HepG2 (cell line): ENCODE results near the gene EXOC3L4. TPM values are rescaled to one million over a fixed set of nuclear protein-coding genes. Genes with fewer than 3 reads are reported as not detected.

Experiments used
- AHR ChIP-seq: IDR thresholded peaks from 2 replicates; pipeline ENCODE4 v1.6.1; 2018; ENCODE audit warnings: missing genetic modification reagents, missing compliant biosample characterization
- BCL6 ChIP-seq: IDR thresholded peaks from 2 replicates; pipeline ENCODE4 v1.6.1; 2016; ENCODE audit warnings: missing genetic modification reagents, missing compliant biosample characterization
- CHD4 ChIP-seq: fragments of 200-600 bp; sonication (generic); IDR thresholded peaks from 2 replicates; pipeline ENCODE4 v1.7.0; 2017; ENCODE audit warnings: mild to moderate bottlenecking, low read length, borderline replicate concordance
- HES4 ChIP-seq: sonication (generic); formaldehyde crosslinking; IDR thresholded peaks from 2 replicates; pipeline ENCODE4 v1.9.0; 2021; ENCODE audit warnings: mild to moderate bottlenecking, missing genetic modification reagents, borderline replicate concordance
- HMG20B ChIP-seq: conservative IDR thresholded peaks from 2 replicates; pipeline ENCODE4 v1.6.1; 2016; ENCODE audit warnings: missing genetic modification reagents, missing compliant biosample characterization
- IRF2 ChIP-seq: IDR thresholded peaks from 2 replicates; pipeline ENCODE4 v1.6.1; 2018; ENCODE audit warnings: missing genetic modification reagents, missing compliant biosample characterization
- MIER2 ChIP-seq: IDR thresholded peaks from 2 replicates; pipeline ENCODE4 v1.6.1; 2016; ENCODE audit warnings: missing biosample characterization, missing genetic modification reagents
- MIER3 ChIP-seq: IDR thresholded peaks from 2 replicates; pipeline ENCODE4 v1.6.1; 2016; ENCODE audit warnings: missing compliant biosample characterization, borderline replicate concordance
- POGZ ChIP-seq: sonication (generic); formaldehyde crosslinking; IDR thresholded peaks from 2 replicates; pipeline ENCODE4 v1.4.0; 2020; ENCODE audit warnings: mild to moderate bottlenecking, missing genetic modification reagents
- POLR2AphosphoS2 ChIP-seq: IDR thresholded peaks from 2 replicates; pipeline ENCODE4 v1.6.1; 2011; ENCODE audit warnings: low read depth, low read length, improper control_type of control experiment
- PREB ChIP-seq: sonication (generic); formaldehyde crosslinking; IDR thresholded peaks from 2 replicates; pipeline ENCODE4 v1.4.0; 2020; ENCODE audit warnings: missing genetic modification reagents
- RAD51 ChIP-seq: fragments of 450-650 bp; IDR thresholded peaks from 2 replicates; pipeline ENCODE4 v1.6.1; 2016; ENCODE audit warnings: borderline replicate concordance
- RBAK ChIP-seq: sonication (generic); formaldehyde crosslinking; IDR thresholded peaks from 2 replicates; pipeline ENCODE4 v1.5.1; 2020; ENCODE audit warnings: mild to moderate bottlenecking, missing genetic modification reagents
- SALL1 ChIP-seq: sonication (generic); formaldehyde crosslinking; IDR thresholded peaks from 2 replicates; pipeline ENCODE4 v1.8.0; 2022; ENCODE audit warnings: mild to moderate bottlenecking, missing genetic modification reagents
- SP5 ChIP-seq: IDR thresholded peaks from 2 replicates; pipeline ENCODE4 v1.6.1; 2016; ENCODE audit warnings: low read depth, borderline replicate concordance
- TCF7 ChIP-seq: sonication (generic); IDR thresholded peaks from 2 replicates; pipeline ENCODE4 v1.6.1; 2016; ENCODE audit warnings: antibody characterized with exemption, low read depth
- YEATS4 ChIP-seq: sonication (generic); formaldehyde crosslinking; IDR thresholded peaks from 2 replicates; pipeline ENCODE4 v1.4.0; 2020; ENCODE audit warnings: missing genetic modification reagents, borderline replicate concordance
- ZBTB33 ChIP-seq: sonication (generic); formaldehyde crosslinking; IDR thresholded peaks from 2 replicates; pipeline ENCODE4 v1.4.0; 2020; ENCODE audit warnings: missing genetic modification reagents
- ZC3H4 ChIP-seq: sonication (generic); formaldehyde crosslinking; IDR thresholded peaks from 2 replicates; pipeline ENCODE4 v1.4.0; 2020; ENCODE audit warnings: missing genetic modification reagents, borderline replicate concordance
- ZFX ChIP-seq: sonication (generic); formaldehyde crosslinking; IDR thresholded peaks from 2 replicates; pipeline ENCODE4 v1.4.0; 2020; ENCODE audit warnings: mild to moderate bottlenecking, low read depth, missing genetic modification reagents, moderate library complexity
- ZMAT5 ChIP-seq: sonication (generic); formaldehyde crosslinking; IDR thresholded peaks from 2 replicates; pipeline ENCODE4 v1.5.0; 2020; ENCODE audit warnings: mild to moderate bottlenecking, low read depth, missing genetic modification reagents, borderline replicate concordance
- ZNF275 ChIP-seq: sonication (generic); formaldehyde crosslinking; IDR thresholded peaks from 2 replicates; pipeline ENCODE4 v1.8.0; 2022; ENCODE audit warnings: missing genetic modification reagents, mild to moderate bottlenecking, inconsistent platforms, borderline replicate concordance
- ZNF543 ChIP-seq: sonication (generic); formaldehyde crosslinking; IDR thresholded peaks from 2 replicates; pipeline ENCODE4 v1.4.0; 2020; ENCODE audit warnings: mild to moderate bottlenecking, missing genetic modification reagents
- ZNF549 ChIP-seq: sonication (generic); formaldehyde crosslinking; IDR thresholded peaks from 2 replicates; pipeline ENCODE4 v1.5.0; 2020; ENCODE audit warnings: missing genetic modification reagents
- ZNF577 ChIP-seq: sonication (generic); formaldehyde crosslinking; IDR thresholded peaks from 2 replicates; pipeline ENCODE4 v1.4.0; 2020; ENCODE audit warnings: mild to moderate bottlenecking, low read depth, missing genetic modification reagents, borderline replicate concordance
- ZNF660 ChIP-seq: sonication (generic); formaldehyde crosslinking; IDR thresholded peaks from 2 replicates; pipeline ENCODE4 v1.5.1; 2020; ENCODE audit warnings: mild to moderate bottlenecking, low read depth, missing genetic modification reagents, borderline replicate concordance
- polyA plus RNA-seq, 8 experiments: library from polyadenylated mRNA; depleted of rRNA in 3 of 8; stranded (reverse) in 7 of 8; unstranded in 1 of 8; fragments of >200 nt; fragmentation: Illumina TruSeq in 4 of 8; extraction: Trizol in 4 of 8; gene quantifications; 2 replicates each; pipeline versions ENCODE4 v1.2.1 to v1.2.3, GENCODE V29; 2011 to 2016; ENCODE audit warnings: low read depth in 4 of 8, missing spikeins in 1 of 8, mixed read lengths in 1 of 8; ENCODE audit not compliant: insufficient read depth in 1 of 8
- total RNA-seq, 5 experiments: library from RNA; depleted of rRNA; stranded (reverse); fragments of >200 nt; fragmentation: Illumina TruSeq; extraction: Trizol; gene quantifications; 2 replicates each; pipeline ENCODE4 v1.2.3, GENCODE V29; 2016; ENCODE audit warnings: low read depth in 1 of 5

The EXOC3L4 gene
- total and polyA plus RNA-seq, 2 of the 13 experiments (the other 11 are each of a cell fraction or from before 2014, with no cell fraction given) = 11.8 to 27.0 TPM

GRCh38 chr14:103103461-103104388 lies 9.2 kb downstream of the EXOC3L4 start (continued):
- TF ChIP-seq POGZ (CRISPR knock-in tag) = peak; percentile 43; the same call in 1 of the 2 replicates
- TF ChIP-seq BCL6 = 0 out of 2 replicates have a peak, but pooled peaks have one; percentile 28
- no peak for TF ChIP-seq POLR2AphosphoS2
- TF ChIP-seq HES4 (CRISPR knock-in tag) = peak; percentile 34; the same call in 1 of the 2 replicates
- no peak for TF ChIP-seq MIER3 (CRISPR knock-in tag)
- no peak for TF ChIP-seq YEATS4 (CRISPR knock-in tag)
- TF ChIP-seq ZNF543 (CRISPR knock-in tag) = peak; percentile 68; the same call in 1 of the 2 replicates
- TF ChIP-seq CHD4 = no peak
- peak; percentile 78 for TF ChIP-seq ZFX (CRISPR knock-in tag)
- no peak for TF ChIP-seq AHR (CRISPR knock-in tag)
- TF ChIP-seq ZBTB33 (CRISPR knock-in tag) = peak; percentile 16; the same call in 1 of the 2 replicates
- TF ChIP-seq ZMAT5 (CRISPR knock-in tag) = no peak
- 0 out of 2 replicates have a peak, but pooled peaks have one; percentile 20 for TF ChIP-seq ZNF275 (CRISPR knock-in tag)
- TF ChIP-seq RAD51 = no peak
- no peak for TF ChIP-seq RBAK (CRISPR knock-in tag)
- TF ChIP-seq PREB = no peak
- TF ChIP-seq MIER2 (CRISPR knock-in tag) = no peak
- no peak for TF ChIP-seq ZNF549
- no peak; the same call in none of the 2 replicates for TF ChIP-seq IRF2 (CRISPR knock-in tag)
- TF ChIP-seq SP5 (CRISPR knock-in tag) = no peak; the same call in 1 of the 2 replicates
- TF ChIP-seq ZC3H4 = no peak
- TF ChIP-seq ZNF660 (CRISPR knock-in tag) = no peak
- no peak for TF ChIP-seq ZNF577 (CRISPR knock-in tag)
- peak; percentile 80 for TF ChIP-seq SALL1 (CRISPR knock-in tag)
- TF ChIP-seq HMG20B (CRISPR knock-in tag) = 0 out of 2 replicates have a peak, but pooled peaks have one; percentile 11
- TF ChIP-seq TCF7 = no peak
